Peyer's patch (tissue), 4 donors: ENCODE measurements around the gene UTRN.

Source experiments
- CTCF ChIP-seq, 6 experiments: fragments of 450-650 bp in 4 of 6; fragments of 200-600 bp in 2 of 6; sonication (generic) in 1 of 6; IDR thresholded peaks; one replicate each; pipeline ENCODE4 v1.5.1; 2017 to 2019; ENCODE audit warnings: antibody characterized with exemption in 6 of 6, mild to moderate bottlenecking in 3 of 6, moderate library complexity in 1 of 6
- POLR2A ChIP-seq, 2 donors: fragments of 450-650 bp; IDR thresholded peaks; one replicate each; pipeline ENCODE4 v1.5.1; 2017; ENCODE audit warnings: antibody characterized with exemption in 2 of 2, mild to moderate bottlenecking in 2 of 2, moderate library complexity in 2 of 2

GRCh38 chr6:144246988-144247387 lies 38.1 kb upstream of the UTRN start:
- no peak for TF ChIP-seq CTCF (IDR thresholded peaks at IDR 0.05)
- no peak for TF ChIP-seq POLR2A (IDR thresholded peaks at IDR 0.05)
